GM21786 (cell line): Measurements from ENCODE around the gene DACH1.
"Not testable (repeated sequence)": the region's sequence is repeated elsewhere in the genome, so short reads cannot be mapped to it uniquely, and the experiment has no call there.

Source experiments
- ATAC-seq: cut with Tn5 transposase; IDR thresholded peaks from one replicate; pipeline ENCODE4 v1.9.1; 2021; ENCODE audit not compliant: unreplicated experiment

The DACH1 gene

DNA sequence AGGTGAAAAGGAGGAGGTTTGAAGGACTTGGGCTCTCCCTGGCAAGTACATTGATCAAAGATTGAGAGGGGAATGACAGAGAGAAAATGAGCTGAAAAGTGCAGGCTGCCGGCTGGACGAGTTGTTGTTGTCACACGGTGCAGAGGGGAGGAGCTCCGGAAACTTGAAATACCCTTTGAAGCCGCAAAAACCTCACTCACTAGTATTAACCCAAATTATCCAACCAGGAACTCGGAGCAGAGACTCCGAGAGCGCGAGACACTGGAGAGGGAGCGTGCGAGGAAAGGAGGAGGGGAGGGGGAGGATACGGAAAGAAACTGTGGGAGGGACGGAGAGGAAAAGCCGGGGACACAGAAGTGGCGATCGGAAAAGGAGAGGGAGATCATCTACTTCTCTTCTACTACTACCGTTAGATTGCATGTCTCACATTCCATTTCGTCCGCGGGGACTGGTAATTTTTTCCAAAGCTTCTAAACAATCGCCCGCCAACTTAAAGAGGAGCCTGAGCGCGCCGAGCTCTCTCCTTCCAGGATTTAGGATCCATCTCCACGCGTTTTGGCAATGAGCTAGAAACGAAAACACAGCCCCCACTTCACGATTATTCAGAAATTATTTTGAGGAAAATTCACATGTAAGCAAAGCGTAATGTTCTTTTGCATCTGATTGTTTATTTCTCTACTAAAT is at the start of gene DACH1:
Gene DACH1, minus strand, starts transcription at position 74 of the 684 bp plus-strand sequence.
- ATAC-seq, result peak; percentile 61

DNA sequence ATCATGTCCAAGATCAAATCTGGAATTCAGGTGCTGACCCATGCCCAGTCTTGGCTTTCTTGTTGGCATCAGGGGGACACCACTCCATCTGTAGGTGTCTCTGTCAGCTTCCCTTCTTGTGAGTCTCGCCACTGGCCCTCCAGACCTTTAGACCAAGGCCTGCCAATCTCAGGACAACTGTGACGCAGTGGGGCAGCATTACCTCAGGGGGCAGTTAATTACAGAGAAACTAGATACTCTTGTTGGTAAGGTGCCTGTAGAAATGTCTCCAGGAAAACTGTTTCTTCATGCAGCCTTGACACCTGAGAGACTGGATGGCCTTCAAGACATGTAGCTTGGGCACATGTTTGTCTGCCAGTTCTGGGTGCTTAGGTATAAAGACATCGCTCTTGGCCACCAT is 46.7 kb upstream of the DACH1 start:
- no peak for ATAC-seq

DNA sequence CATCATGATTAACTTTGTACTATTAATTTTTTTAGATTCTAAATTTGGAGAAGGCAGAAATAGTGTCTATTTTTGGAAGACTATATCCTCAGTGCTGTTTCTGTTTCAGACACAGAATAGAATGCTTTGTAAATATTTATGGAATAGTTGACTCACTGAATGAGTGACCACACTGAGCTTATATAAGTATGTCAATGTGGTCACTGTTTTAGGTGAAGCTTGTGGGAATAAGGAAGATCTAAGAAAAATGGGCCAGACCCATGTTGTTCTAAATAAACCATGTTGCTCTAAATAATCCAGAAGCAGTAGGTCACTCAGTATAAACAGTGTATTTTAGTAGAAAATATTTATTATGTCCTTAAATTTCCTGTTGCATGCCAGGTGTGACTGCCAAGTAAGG is 45.5 kb upstream of the DACH1 start:
- no peak for ATAC-seq

DNA sequence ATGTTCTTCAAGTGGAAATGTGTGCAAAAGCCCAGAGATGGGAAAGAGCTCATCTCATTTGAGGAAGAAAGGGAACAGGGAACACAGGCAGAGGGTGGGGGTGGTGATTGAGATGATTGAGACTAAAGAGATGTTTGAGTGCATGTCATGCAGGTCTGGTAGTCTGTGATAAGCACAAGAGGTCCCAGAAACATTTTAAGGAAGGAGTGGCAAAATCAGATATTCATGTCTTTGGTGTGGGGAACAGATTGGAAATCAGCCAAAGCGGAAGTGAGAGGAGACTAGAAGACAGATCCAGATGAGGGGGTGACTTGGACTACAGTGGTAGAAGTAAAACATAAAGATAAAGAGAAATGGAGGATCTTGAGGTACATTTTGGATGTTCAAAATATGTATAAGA is 39.4 kb upstream of the DACH1 start:
- ATAC-seq, result no peak

DNA sequence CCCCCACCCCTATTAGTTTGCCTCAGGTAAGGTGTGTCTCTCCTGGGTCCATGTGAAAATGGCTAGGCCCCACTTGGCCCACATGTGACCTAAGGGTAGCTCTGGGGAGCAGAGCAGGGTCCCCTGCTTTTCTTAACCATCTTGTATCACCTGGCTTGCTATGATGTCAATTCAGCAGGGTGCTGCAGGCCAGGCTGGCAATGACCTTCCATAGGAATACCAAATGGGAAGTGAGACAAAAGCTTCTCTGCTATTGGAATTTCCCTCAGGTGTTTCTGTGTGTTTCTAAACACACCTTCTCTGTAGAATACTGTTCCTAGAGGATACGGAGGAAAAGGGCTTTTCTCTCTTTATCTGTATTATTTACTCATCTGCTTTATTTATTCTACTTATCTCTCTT is 35.7 kb upstream of the DACH1 start:
- ATAC-seq, result no peak

DNA sequence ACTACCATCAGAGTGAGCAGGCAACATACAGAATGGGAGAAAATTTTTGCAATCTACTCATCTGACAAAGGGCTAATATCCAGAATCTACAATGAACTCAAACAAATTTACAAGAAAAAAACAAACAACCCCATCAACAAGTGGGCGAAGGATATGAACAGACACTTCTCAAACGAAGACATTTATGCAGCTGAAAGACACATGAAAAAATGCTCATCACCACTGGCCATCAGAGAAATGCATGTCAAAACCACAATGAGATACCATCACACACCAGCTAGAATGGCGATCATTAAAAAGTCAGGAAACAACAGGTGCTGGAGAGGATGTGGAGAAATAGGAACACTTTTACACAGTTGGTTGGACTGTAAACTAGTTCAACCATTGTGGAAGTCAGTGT is 26.5 kb upstream of the DACH1 start:
- not testable (repeated sequence) for ATAC-seq

DNA sequence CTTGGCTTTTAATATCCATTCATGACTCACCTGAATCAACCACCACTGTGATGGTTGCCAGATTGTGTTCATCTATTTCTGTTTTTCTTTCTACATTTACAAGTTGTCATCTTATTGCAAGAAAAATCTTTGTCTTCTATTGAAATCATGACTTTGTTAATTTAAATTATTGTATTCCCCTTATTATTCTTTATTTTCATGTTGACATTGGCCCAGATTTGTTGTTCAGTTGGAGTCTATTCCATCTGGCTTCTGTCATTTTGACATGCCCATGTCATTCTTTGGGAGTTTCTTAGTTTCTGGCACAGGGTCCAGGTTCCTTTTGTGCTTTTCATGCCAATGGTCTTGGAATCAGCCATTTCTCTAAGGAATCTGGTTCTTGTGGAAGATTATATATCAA is 19.9 kb upstream of the DACH1 start:
- no peak for ATAC-seq

DNA sequence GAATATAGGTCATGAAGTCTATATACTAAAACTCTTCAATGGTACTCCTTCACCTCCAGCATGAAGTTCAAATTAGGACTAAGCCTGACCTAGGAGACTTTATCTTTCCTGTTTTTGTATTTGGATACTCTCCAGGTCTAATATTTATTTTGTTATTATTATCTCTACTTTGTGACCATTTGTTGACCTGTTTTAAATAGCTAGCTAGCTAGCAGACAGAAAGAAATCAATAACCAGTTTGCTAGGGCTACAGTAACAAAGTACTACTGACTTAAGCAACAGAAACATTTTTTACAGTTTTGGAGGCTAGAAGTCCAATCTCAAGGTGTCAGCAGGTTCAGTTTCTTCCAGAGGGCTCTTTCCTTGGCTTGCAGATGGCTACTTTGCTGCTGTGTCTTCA is 15.1 kb upstream of the DACH1 start:
- no peak for ATAC-seq

DNA sequence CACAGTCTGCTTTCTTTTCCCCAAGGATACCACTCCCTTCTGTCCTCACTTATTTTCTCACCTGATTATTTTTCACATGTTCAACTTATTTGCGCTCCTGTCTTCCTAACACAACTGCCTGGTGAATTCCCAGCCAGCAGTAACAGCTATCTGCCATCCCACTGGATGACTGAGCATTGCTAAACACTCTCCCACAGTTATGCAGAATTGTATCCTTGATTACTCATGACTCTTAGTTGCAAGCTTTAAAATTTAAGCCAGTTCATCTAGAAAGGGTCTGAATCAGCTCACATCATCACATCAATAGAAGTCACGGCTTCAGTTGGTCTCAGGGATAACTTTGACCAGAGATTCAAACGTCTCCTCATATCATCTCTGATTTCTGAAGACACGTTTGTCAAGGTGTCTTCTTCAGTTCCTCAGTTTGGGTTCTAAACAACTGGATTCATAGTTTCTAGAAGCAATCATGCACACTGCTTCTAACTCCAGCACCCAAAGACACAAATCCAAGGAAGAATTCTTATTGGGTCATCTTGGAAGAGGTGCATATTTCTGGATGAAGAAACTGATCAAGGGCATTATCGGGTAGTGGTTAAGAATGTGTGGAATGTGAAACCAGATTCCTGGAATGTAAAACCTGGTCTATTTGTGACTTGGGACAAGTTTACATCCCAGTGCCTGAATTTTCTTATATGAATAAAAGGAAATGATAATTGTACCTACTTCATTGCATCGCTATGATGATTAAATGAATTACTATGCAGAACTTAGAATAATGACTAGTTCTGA is 13.9 kb upstream of the DACH1 start:
- no peak for ATAC-seq

DNA sequence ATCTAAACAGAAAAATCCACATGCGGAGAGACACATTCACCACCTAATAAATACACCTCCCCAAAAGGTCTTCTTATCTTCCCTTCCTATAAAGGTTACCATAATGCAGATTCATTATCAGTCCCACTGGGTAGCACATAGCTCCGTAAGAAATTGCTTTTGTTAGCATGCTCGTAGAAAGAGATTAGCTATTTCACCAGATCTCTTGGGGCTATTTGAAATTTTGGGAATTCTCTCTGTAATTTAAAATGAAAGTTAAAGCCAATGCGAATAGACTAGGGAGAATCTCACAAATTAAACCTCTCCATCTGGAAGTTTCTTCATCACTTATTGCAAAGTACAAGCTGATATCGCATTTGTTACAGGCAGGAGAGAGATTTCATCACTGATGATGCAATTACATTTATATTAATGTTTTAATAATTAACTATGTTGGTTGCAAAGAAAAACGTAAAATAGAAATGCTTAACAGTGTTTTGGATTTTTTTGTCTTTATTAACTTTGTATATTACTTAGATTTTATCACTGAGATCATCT is 12.9 kb upstream of the DACH1 start:
- ATAC-seq, result no peak

DNA sequence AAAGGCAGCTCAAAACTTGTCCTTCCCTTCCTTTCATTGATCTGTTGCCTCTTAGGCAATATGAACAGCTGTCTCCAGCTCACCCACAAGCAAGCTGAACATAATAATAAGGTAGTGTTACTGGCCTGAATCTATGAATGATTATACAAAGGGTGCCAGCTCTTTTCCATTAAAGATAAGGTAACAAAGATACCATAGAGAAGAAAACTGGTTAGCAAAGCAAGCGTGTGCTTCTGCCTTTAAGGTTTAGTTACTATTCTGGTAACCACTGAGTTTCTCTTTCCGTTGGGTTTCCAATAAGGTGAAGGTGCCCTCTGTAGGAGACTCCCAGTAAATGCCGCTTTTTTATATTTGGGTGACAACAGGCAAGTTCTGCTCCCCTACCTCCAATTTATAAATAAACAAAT is 12.1 kb upstream of the DACH1 start:
- peak; percentile 92 for ATAC-seq

DNA sequence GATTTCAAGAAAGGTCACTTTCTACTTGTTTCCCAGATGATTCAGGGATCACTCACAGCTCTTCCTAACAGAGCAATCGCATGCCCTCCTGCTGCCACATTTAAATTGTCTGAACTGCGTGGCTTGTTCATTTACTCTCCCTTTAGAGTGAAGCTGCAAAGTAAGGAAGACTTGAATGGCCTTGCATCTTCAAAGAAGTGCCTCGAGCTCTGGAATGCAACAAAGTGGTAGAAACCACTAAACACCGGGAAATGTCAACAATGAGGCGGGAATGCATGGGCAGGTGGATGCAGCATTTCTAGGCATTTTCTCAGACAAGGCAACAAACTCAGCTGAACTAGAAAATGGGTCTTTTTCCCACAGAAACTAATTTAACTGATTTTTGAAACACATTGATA is 10.3 kb upstream of the DACH1 start:
- no peak for ATAC-seq

DNA sequence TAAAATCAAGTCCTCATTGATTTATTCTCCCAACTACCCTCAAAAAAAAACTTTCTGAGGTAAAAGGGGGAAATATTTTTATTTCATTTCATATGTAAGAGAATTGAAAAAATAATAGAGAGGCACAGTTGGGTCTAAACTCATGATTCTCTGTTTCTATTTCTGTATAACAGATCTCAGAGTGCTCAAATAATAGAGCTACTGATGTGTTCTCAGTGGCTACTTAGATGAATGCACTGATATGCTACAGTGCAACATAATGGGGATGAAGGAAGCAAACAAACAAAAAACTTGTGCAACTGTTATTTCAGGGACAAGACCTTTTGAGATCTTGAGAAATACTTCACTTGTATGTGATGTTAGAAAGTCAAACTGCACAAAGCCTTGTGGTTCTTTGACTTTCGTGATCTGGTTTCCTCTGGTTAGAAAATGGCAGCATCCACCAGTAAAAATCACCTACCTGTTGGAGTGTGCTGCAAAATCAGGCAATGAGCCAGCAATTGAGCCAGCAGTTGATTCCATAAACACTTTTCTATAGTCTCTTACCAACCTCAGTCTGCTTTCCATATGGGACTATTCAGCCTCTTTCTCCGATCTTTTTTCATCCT is 9.7 kb upstream of the DACH1 start:
- ATAC-seq, result no peak

DNA sequence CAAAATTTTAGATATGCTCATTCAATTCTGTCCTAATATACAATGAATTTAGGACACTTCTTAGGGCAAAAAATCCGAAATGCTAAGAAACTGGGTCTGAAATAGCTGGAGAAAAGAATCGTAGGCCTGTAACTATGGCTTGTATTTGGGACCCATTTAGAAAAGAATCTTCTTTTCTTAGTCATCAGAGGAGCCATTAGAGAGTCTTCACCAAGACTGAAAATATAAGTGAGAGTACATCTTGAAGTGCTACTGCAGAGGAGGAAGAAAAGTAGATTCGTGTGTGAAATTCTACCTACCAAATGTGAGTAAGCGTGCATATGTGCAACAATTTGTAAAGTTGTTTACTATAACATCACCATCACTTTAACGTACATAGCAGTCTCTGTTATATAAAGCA is 8.8 kb upstream of the DACH1 start:
- no peak for ATAC-seq

DNA sequence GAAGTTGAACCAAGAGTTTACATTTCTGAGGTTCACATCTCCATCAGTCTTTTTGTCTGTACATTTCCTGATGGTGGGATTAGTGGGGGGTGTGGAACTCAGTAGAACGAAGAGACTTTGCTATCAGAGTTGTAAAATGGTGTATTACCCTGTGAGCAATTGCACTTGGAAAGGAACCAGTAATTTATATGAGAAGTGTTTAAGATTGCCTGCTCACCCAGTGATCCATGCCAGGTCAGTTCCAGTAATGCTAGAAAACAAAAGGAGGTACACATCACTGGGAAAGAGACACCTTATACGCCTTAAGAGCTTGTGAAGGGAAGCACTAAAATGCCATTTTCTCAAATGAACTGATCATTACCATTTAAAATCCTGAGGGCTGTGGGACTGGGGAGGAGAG is 7.5 kb upstream of the DACH1 start:
- ATAC-seq, result no peak

DNA sequence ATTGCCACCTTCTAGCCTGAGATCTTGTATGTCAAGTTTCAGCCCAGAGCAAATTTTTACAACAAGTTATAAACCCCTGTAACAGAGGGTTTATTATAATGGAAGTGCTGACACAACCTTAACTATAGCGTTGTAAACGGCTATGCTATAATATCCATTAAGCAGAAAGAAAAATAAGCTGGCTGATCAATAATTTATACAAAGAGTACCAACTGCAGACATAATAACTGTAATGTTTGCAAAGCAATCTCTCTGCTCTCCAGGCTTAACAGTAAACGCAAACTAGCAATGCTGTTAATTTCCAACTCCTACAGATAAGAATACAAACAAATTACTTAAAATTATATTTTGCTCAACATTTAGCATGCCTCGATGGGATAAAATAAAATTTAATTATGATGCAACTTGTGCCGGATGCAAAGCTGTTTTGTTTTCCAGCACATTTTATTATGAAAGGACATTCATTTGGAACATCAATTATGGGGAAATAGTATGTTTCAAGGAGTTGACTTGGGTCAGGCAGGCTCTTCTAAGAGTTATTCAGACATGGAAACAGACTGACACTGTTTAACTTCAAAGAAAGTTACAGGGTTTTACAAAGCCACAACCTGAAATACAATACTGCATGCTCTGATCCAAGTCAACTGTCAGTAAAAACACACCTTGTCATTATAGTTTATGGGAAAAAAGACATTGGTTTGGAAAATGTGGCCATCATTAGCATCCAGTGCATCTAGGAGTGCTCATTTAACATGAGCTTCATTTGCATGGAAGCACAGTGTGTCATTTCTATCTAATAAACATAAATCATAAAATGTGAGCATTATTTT is 6.6 kb upstream of the DACH1 start:
- ATAC-seq, result no peak

DNA sequence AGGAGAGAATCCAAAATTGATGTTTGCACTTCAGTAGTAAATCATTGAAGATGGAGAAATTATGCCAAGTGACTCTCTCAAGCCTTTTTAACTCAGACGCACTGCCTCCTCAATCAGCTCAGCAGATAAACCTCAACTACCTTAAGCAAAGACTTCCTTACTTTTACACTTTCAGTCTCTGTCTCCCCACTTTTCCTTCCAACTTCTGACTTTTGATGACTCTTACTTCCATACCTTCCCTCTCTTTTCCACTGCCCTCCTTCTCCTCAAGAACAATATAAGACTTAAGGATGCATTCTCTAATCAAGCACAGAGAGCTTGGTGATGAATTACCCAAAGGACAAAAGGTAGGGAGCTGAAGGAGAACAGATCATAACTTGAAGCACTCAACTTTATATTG is 4.8 kb upstream of the DACH1 start:
- ATAC-seq, result no peak

DNA sequence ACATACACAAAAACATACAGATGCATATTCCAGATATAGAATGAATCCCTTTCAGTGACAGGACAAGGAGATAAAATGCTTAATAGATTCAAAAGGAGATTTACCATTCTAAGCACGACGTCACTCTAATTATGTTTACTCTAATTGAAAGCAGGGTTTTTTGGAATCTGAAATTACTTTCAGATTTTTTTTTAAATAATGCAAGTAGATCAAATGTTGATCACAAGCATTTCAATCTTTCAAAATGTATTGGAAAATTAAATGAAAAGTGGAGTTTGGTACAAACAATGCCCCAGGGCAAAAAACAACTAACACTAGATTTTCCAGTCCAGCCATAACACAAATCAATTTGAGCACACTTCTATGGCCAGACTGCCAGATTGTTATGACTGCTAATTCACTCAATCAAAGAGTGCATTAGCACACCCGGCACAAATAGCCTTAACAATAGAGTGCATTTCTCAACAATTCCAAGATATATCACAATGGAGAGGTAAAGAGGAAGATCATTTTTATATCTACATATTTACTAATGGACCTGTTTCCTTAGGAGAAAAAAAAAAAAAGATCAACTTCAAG is 4.3 kb upstream of the DACH1 start:
- no peak for ATAC-seq

DNA sequence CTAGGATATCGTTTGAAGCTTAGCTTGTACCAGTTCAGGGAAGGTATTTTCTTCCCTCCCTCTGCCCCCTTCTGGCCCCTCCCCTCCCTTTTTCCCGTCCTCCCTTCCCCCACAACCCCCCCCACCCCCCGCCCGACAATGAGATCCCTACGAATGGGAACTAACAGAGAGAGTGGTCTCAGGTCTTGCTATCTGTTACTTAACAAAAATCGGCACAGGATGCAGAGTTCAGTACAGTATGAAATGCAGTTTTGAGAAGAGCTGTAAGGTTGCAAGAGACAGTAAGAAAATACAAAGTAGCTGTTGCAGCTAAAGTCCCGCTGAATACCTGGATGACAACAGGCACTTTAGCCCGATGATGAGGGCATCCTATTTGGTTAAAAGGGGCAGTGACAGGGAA is 3.1 kb upstream of the DACH1 start:
- ATAC-seq, result no peak

DNA sequence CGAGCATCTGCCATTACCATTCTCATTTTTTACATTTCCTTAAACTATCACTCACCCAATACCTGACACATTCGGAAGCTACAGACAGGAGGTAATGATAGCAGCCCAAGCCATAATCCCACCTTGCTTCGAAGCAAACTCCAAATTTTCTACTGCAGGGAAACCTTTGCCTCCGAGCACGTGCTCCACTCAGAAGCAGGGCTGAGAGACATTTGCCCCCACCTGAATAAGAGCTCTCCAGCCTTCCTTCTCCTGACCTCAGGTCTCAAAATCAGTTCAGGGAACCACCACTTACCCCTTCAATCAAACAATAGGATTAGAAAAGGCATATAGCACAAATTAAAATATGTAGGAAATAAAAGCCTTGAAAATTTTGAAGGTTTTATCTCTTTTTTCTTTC is 2.3 kb upstream of the DACH1 start:
- no peak for ATAC-seq
